ENCODE measurements around the gene MS4A15. TPM values are rescaled to one million over a fixed set of nuclear protein-coding genes. Genes with fewer than 3 reads are reported as not detected.

The MS4A15 gene
- 0.06 TPM in 1 of 5 replicates, not detected in the others for total RNA-seq (2022; extraction: Qiagen RNA extraction)

GRCh38 chr11:60756307-60757032 lies at the start of gene MS4A15:
Gene MS4A15, plus strand, starts transcription at chr11:60756867. Its CDS starts 6,867 bp downstream, at chr11:60763734.

GRCh38 chr11:60724420-60724819 lies 32.2 kb upstream of the MS4A15 start, which contains the start of gene MS4A18:
Gene MS4A18, plus strand, starts transcription at chr11:60724720.

GRCh38 chr11:60785136-60785535 lies 28.5 kb downstream of the MS4A15 start, which contains the start of gene MS4A10:
Gene MS4A10, plus strand, starts transcription at chr11:60785333. Its CDS starts 5,003 bp downstream, at chr11:60790336.

Other genes with a start within 250 kb of the MS4A15 start
- not detected in 5 replicates for gene MS4A13, start 241.5 kb upstream of the MS4A15 start, total RNA-seq (2022; extraction: Qiagen RNA extraction)
- not detected in 5 replicates for gene MS4A8, start 57.3 kb upstream of the MS4A15 start, total RNA-seq (2022; extraction: Qiagen RNA extraction)
- gene MS4A18, start 32.1 kb upstream of the MS4A15 start, total RNA-seq (2022; extraction: Qiagen RNA extraction): not detected in 5 replicates
- not detected in 5 replicates for gene MS4A10, start 28.5 kb downstream of the MS4A15 start, total RNA-seq (2022; extraction: Qiagen RNA extraction)
- 82.9 to 107 TPM (median 95.2 TPM) in 5 replicates for gene CCDC86, start 85.2 kb downstream of the MS4A15 start, total RNA-seq (2022; extraction: Qiagen RNA extraction)
- 0.06 to 0.09 TPM (median 0.07 TPM) in 4 of 5 replicates, not detected in the other for gene PTGDR2, start 99.1 kb downstream of the MS4A15 start, total RNA-seq (2022; extraction: Qiagen RNA extraction)
- 0.09 to 0.69 TPM (median 0.13 TPM) in 5 replicates for gene ZP1, start 110.7 kb downstream of the MS4A15 start, total RNA-seq (2022; extraction: Qiagen RNA extraction)
- 159 to 188 TPM (median 175 TPM) in 5 replicates for gene PRPF19, start 149.7 kb downstream of the MS4A15 start, total RNA-seq (2022; extraction: Qiagen RNA extraction)
- 107 to 136 TPM (median 130 TPM) in 5 replicates for gene TMEM109, start 157.3 kb downstream of the MS4A15 start, total RNA-seq (2022; extraction: Qiagen RNA extraction)
- gene TMEM132A, start 167.6 kb downstream of the MS4A15 start, total RNA-seq (2022; extraction: Qiagen RNA extraction): 91.8 to 138 TPM (median 121 TPM) in 5 replicates
- gene SLC15A3, start 195.3 kb downstream of the MS4A15 start, total RNA-seq (2022; extraction: Qiagen RNA extraction): not detected in 5 replicates
- 0.04 to 0.16 TPM (median 0.09 TPM) in 5 replicates for gene CD6, start 214.8 kb downstream of the MS4A15 start, total RNA-seq (2022; extraction: Qiagen RNA extraction)

Data from A549 treated with AZD2906 at 1 μM for 4 hours (cell line).